Stomach (tissue), 9 donors: ENCODE data around the gene PSENEN. TPM values are rescaled to one million over a fixed set of nuclear protein-coding genes. Genes with fewer than 3 reads are reported as not detected.

Experiments used
- DNase-seq, 2 donors: peaks; one replicate each; pipeline versions ENCODE4 v3.0.0 to v3.0.0-alpha.2; 2013 to 2019
- H3K27ac ChIP-seq, 5 donors: fragments of 200-600 bp in 4 of 5; sonication (generic) in 4 of 5; one replicate each; pipeline ENCODE4 v1.5.1; 2013 to 2019; ENCODE audit warnings: mild to moderate bottlenecking in 1 of 5, moderate library complexity in 1 of 5
- H3K27me3 ChIP-seq, 3 donors: fragments of 200-600 bp; sonication (generic); one replicate each; pipeline ENCODE4 v1.5.1; 2017 to 2019; ENCODE audit warnings: mixed run types in 1 of 3
- H3K36me3 ChIP-seq, 4 donors: fragments of 200-600 bp; sonication (generic); 1 replicate in 3 of 4; 2 replicates in 1 of 4; pipeline ENCODE4 v1.5.1; 2016 to 2019
- H3K4me1 ChIP-seq, 4 donors: fragments of 200-600 bp; sonication (generic); one replicate each; pipeline ENCODE4 v1.5.1; 2016 to 2019
- H3K4me3 ChIP-seq, 4 donors: fragments of 200-600 bp; sonication (generic) in 3 of 4; one replicate each; pipeline ENCODE4 v1.5.1; 2016 to 2019; ENCODE audit warnings: mild to moderate bottlenecking in 1 of 4
- H3K9me3 ChIP-seq, 4 donors: fragments of 200-600 bp; sonication (generic); one replicate each; pipeline ENCODE4 v1.5.1; 2016 to 2019
- EP300 ChIP-seq: sonication (generic); formaldehyde crosslinking; IDR thresholded peaks from one replicate; pipeline ENCODE4 v1.6.1; 2017; ENCODE audit warnings: antibody characterized with exemption
- POLR2A ChIP-seq, 4 donors: fragments of 450-650 bp; IDR thresholded peaks; one replicate each; pipeline ENCODE4 v1.6.1; 2016; ENCODE audit warnings: antibody characterized with exemption in 4 of 4, control low read depth in 2 of 4, mild to moderate bottlenecking in 1 of 4, moderate library complexity in 1 of 4
- POLR2AphosphoS5 ChIP-seq, 3 donors: sonication (generic); formaldehyde crosslinking; IDR thresholded peaks; one replicate each; pipeline ENCODE4 v1.6.1; 2016; ENCODE audit warnings: antibody characterized with exemption in 3 of 3
- WGBS, 5 donors: extraction: QIAGEN DNeasy Blood & Tissue Kit in 3 of 5; methylation state at CpG; one replicate each; pipeline versions ENCODE4 v1.1.5 to v1.1.7; 2013 to 2018; 5-methylcytosine and 5-hydroxymethylcytosine counted together
- intact Hi-C: fragments of 100-400 bp; cut with DNase I; formaldehyde crosslinking; loops from one replicate; pipeline ENCODE4 v1.15.1; 2023; ENCODE audit warnings: low total_unique reads
- polyA plus RNA-seq, 3 donors: library from polyadenylated mRNA; stranded (reverse); fragments of 200-250 nt; gene quantifications; one replicate each; pipeline ENCODE4 v1.2.3, GENCODE V29; 2013
- total RNA-seq, 5 donors: library from RNA; depleted of rRNA; stranded (reverse); fragments of >200 nt; gene quantifications; one replicate each; pipeline versions ENCODE4 v1.1.0 to v1.2.3, GENCODE V29; 2014 to 2016
- TF ChIP-seq, protein P1 (sequence below), 7 experiments: fragments of 450-650 bp in 4 of 7; fragments of 200-600 bp in 3 of 7; sonication (generic) in 3 of 7; IDR thresholded peaks; one replicate each; pipeline ENCODE4 v1.5.1; 2016 to 2019; ENCODE audit warnings: antibody characterized with exemption in 7 of 7, control low read depth in 2 of 7, mild to moderate bottlenecking in 1 of 7
- donor health status: healthy with polysubstance abuse.
- donor health status: Bipolar disorder and iron deficiency.
- donor health status: healthy.

Gene PSENEN
- total and polyA plus RNA-seq, 8 donors: 9.3 to 101 (median 50.4) TPM; not detected in 1

DNA sequence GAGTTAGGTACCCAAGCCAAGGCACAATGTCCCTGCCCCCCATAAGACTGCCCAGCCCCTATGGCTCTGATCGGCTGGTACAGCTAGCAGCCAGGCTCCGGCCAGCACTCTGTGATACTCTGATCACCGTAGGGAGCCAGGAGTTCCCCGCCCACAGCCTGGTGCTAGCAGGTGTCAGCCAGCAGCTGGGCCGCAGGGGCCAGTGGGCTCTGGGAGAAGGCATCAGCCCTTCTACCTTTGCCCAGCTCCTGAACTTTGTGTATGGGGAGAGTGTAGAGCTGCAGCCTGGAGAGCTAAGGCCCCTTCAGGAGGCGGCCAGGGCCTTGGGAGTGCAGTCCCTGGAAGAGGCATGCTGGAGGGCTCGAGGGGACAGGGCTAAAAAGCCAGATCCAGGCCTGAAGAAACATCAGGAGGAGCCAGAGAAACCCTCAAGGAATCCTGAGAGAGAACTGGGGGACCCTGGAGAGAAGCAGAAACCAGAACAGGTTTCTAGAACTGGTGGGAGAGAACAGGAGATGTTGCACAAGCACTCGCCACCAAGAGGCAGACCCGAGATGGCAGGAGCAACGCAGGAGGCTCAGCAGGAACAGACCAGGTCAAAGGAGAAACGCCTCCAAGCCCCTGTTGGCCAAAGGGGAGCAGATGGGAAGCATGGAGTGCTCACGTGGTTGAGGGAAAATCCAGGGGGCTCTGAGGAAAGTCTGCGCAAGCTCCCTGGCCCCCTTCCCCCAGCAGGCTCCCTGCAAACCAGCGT, 30.7 kb upstream of the PSENEN start:
- 63 to 73% (median 69%) methylated on average over 13 to 14 of the region's 14 CpGs for WGBS, 5 donors
- intact Hi-C loops: loop anchor here (10.0 kb wide), 1 partner anchor 170 kb away; the partner anchor contains the start of gene TMEM147
- no peak overlapping the region for H3K4me3 ChIP-seq
- peak in 1 of 2 donors; percentile 8 for DNase-seq
- H3K27ac ChIP-seq: peak overlapping the region in 3 of 5 donors; percentile 14 to 95 (median 95)
- H3K36me3 ChIP-seq: peaks cover 0 to 4% (median 3%) of the 10 kb centered on the region in 4 donors
- H3K4me1 ChIP-seq: peaks cover 24 to 38% (median 29%) of the 10 kb centered on the region in 4 donors
- H3K27me3 ChIP-seq: no peaks in the 10 kb centered on the region
- H3K9me3 ChIP-seq: no peaks in the 10 kb centered on the region
- TF ChIP-seq POLR2AphosphoS5 (IDR thresholded peaks at IDR 0.05): no peak

DNA sequence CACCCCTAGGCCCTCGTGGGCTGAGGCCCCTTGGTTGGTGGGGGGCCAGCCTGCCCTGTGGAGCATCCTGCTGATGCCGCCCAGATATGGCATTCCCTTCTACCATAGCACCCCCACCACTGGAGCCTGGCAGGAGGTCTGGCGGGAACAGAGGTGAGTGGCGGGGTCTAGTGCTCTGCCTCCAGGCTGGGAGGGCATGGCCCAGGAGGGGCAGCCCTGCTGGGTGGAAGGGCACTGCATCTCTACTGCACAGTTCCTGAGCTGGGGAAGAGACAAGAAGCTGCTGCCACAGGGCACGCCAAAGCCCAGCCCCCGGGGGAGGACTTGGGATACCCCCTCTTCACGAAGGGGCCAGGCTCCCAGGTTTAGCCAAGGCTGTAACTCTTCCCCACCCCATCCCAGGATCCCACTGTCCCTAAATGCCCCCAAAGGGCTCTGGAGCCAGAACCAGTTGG, 30.1 kb upstream of the PSENEN start:
- DNase-seq: no peak
- H3K36me3 ChIP-seq: peaks cover 0 to 10% (median 9%) of the 10 kb centered on the region in 4 donors
- no peaks in the 10 kb centered on the region for H3K27me3 ChIP-seq
- peaks cover 25 to 42% (median 34%) of the 10 kb centered on the region in 4 donors for H3K4me1 ChIP-seq
- peak overlapping the region in 4 of 5 donors; percentile 84 to 95 (median 94) for H3K27ac ChIP-seq
- H3K9me3 ChIP-seq: no peaks in the 10 kb centered on the region
- 75 to 87% (median 82%) methylated on average over 4 to 7 of the region's 7 CpGs for WGBS, 5 donors
- intact Hi-C loops: loop anchor here (10.0 kb wide), 1 partner anchor 171 kb away; the partner anchor contains the start of gene TMEM147
- H3K4me3 ChIP-seq: peak overlapping the region in 2 of 4 donors; percentile 93 to 97
- no peak for TF ChIP-seq EP300
- no peak for TF ChIP-seq POLR2AphosphoS5 (IDR thresholded peaks at IDR 0.05)
- no peak for TF ChIP-seq POLR2A (IDR thresholded peaks at IDR 0.05)
- TF ChIP-seq, protein P1, sequence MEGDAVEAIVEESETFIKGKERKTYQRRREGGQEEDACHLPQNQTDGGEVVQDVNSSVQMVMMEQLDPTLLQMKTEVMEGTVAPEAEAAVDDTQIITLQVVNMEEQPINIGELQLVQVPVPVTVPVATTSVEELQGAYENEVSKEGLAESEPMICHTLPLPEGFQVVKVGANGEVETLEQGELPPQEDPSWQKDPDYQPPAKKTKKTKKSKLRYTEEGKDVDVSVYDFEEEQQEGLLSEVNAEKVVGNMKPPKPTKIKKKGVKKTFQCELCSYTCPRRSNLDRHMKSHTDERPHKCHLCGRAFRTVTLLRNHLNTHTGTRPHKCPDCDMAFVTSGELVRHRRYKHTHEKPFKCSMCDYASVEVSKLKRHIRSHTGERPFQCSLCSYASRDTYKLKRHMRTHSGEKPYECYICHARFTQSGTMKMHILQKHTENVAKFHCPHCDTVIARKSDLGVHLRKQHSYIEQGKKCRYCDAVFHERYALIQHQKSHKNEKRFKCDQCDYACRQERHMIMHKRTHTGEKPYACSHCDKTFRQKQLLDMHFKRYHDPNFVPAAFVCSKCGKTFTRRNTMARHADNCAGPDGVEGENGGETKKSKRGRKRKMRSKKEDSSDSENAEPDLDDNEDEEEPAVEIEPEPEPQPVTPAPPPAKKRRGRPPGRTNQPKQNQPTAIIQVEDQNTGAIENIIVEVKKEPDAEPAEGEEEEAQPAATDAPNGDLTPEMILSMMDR (IDR thresholded peaks at IDR 0.05): no peak

DNA sequence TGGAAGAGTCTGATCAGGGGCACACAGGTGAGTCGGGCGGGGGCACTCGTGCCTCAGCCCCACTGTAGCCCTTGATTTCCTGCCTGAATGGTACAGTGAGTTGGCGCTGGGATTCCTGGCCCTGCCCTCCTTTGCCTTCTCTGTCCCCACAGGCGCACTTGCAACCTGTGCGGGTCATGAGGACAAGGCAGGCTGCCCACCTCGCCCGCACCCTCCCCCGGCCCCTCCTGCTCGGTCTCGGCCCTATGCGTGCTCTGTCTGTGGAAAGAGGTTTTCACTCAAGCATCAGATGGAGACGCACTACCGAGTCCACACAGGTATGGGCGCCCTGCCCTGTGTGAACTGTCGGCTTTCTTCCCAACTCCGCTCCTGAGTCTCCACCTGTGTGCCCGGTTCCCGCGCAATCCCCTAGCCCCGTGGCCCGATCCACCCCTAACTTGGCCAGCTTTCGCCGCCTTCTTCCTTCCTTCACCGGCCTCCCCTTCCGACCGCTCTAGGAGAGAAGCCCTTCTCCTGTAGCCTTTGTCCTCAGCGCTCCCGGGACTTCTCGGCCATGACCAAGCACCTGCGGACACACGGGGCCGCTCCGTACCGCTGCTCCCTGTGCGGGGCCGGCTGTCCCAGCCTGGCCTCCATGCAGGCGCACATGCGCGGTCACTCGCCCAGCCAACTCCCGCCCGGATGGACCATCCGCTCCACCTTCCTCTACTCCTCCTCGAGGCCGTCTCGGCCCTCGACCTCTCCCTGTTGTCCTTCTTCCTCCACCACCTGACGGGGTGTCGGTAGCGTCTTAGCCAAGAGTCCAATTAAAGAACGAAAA, 29.3 kb upstream of the PSENEN start:
- intact Hi-C loops: loop anchor here (10.0 kb wide), 1 partner anchor 171 kb away; the partner anchor contains the start of gene TMEM147
- peak; percentile 66 to 80 for DNase-seq
- no peak for TF ChIP-seq POLR2A (IDR thresholded peaks at IDR 0.05)
- TF ChIP-seq, protein P1 (IDR thresholded peaks at IDR 0.05): no peak
- Histone ChIP-seq H3K27ac (peak overlapping the region; percentile 84 to 95 (median 94)), H3K4me1 (peaks cover 25 to 45% (median 39%) of the 10 kb centered on the region in 4 donors), H3K27me3 (no peaks in the 10 kb centered on the region), H3K4me3 (peak overlapping the region; percentile 93 to 98 (median 95)), H3K36me3 (peaks cover 7 to 18% (median 17%) of the 10 kb centered on the region in 4 donors), H3K9me3 (no peaks in the 10 kb centered on the region)
- 1 to 5% (median 2%) methylated on average over 45 to 52 of the region's 52 CpGs for WGBS, 5 donors

DNA sequence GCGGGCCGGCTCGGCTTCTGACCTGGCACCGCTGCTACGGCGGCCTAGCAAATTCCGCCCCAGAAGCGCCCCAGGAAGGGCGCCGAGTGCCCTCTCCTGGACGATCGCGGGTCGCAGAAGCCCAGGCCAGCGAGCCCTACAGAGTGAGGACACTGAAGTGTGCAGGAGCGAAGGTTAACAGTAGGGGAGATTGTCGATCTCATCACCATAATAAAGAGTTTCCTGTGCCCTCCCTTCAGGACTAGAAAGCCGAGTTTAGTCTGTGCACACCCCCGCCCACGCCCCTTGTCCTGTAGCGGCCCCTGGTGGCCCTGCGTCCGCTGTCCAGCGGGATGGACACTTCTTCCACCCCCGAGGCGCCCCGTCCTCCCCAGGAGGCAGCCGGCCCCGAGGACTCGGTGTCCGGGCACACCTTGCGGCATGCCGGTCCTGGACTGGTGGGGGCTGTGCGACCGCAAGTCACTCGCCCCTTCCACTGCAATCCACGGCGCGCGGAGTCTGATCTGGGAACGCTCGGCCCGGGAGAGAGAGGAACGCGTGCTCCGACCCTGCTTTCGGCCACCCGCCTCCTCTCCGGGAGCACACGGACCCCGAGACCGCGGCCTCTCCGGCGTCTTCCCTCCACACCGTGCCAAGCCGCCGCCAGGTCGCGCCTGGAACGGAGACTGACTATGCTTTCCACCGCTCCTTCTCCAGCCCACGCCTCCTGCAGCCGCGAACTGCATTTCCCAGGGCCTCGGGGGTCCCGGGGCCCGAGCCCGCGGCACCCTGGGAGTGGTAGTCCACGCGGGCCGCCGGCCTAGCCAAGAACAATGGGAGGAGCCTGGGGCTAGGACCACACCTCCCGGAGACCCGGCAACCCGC, 28.4 kb upstream of the PSENEN start:
- intact Hi-C loops: loop anchor here (10.0 kb wide), 1 partner anchor 172 kb away; the partner anchor contains the start of gene TMEM147
- peak; percentile 87 to 99 for DNase-seq
- peaks cover 25 to 54% (median 43%) of the 10 kb centered on the region in 4 donors for H3K4me1 ChIP-seq
- TF ChIP-seq POLR2AphosphoS5 (IDR thresholded peaks at IDR 0.05): peak in 2 of 3 donors; percentile 20 to 62
- TF ChIP-seq, protein P1 (IDR thresholded peaks at IDR 0.05): peak in 5 of 7 experiments; percentile 71 to 96 (median 85)
- TF ChIP-seq POLR2A (IDR thresholded peaks at IDR 0.05): no peak
- no peak for TF ChIP-seq EP300
- H3K36me3 ChIP-seq: peaks cover 15 to 26% (median 25%) of the 10 kb centered on the region in 4 donors
- WGBS, 5 donors: 0 to 2% (median 0%) methylated on average over 8 to 77 of the region's 77 CpGs
- H3K27ac ChIP-seq: peak overlapping the region; percentile 84 to 95 (median 94)
- H3K27me3 ChIP-seq: no peaks in the 10 kb centered on the region
- H3K4me3 ChIP-seq: peak overlapping the region; percentile 93 to 98 (median 95)
- H3K9me3 ChIP-seq: no peaks in the 10 kb centered on the region
